HG03521 (cell line): ENCODE measurements around the gene VSTM2B.

ENCODE experiments used
- ATAC-seq: cut with Tn5 transposase; IDR thresholded peaks from one replicate; pipeline ENCODE4 v1.9.1; 2021; ENCODE audit warnings: mild to moderate bottlenecking, moderate library complexity; ENCODE audit not compliant: unreplicated experiment

VSTM2B gene

GRCh38 chr19:29495901-29496441, 29.8 kb upstream of the VSTM2B start:
- no peak for ATAC-seq

DNA sequence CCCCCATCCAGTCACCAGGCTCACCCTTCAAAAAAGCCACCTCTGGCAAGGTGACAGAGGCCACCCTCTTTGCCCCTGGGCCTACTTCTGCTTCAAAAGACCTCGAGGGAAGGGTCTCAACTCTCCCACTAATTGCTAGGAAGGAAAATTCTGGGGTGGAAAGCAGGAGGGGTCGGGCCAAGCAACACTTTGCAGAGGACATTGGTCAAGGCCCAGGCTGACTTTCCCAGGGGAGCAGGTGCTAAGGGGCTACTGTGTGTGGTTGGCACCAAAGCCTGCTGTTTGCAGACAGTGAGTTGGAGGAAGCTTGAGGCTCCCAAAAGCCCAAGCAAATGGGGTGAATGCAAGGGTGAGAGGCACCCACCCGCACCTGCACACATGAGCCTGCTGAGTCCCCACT, 28.6 kb upstream of the VSTM2B start:
- ATAC-seq, result no peak

DNA sequence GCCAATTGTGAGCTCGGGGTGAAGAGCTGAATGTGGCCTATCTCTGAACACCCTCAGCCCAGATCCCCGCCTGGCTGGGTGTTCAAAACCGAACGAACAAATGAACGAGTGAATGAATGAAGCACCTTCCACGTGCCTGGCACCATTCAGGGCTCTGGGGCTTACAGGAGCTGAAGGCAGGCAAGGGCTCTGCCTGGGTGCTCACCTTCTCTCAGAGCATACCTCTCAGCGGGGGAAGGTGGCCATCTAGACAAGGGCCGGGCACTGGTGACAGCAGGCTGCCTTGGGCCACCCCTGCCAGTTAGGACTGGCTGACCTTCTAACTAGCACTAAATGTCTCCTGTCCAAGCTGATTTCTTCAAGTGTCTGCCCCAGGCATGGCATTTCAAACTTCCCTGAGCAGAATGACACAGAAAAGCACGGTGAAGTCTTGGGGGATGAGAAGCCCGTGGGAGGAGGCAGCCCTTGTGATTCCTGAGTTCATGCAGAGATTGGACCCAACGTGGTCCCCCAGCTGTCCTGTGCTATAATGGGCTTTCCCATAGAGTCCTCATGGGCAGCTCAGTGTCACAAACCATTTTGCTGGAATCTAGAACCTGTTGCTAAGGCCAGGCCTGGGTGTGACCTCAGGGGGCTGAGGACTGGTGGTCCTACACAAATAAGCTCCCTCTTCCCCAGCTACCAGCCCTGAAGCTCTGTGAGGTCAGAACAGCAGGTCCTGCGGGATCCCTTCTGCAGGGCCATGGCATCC, 27.9 kb upstream of the VSTM2B start:
- ATAC-seq, result no peak

- no peak for ATAC-seq
Measured at GRCh38 chr19:29499261-29499920, 26.4 kb upstream of the VSTM2B start.

DNA sequence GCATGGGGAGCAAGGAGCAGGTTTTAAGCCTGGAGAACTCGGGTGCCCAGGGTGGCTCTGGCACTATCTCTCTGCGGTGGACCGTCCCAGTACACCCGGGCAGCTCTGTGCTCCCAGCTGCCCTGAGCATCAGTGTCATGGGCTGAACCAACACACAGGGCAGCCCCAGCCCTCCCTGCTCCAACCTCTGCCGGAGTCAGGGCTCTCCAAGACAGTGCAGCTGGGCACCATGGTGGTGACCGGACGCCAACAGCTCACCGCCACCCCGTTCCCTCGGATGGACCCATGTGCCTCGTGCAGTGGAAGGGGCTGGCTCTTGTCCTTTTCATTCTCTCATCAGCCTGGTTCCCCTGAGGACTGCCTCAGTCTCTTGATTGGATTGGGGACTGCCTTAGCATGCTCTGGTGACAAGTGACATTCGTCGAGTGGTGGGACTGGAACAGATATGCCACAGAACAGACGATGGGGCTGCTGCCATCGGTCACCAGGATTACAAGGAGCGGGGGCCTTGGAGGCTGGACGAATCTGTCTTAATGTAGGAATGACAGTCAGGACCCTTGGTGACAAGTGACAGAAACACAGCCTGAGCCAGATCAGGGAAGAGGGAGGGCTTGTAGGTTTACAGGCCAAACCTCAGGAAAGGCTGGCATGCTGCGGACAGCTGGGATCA, 25.7 kb upstream of the VSTM2B start:
- ATAC-seq, result no peak

GRCh38 chr19:29501816-29502580, 23.8 kb upstream of the VSTM2B start:
- ATAC-seq, result no peak

DNA sequence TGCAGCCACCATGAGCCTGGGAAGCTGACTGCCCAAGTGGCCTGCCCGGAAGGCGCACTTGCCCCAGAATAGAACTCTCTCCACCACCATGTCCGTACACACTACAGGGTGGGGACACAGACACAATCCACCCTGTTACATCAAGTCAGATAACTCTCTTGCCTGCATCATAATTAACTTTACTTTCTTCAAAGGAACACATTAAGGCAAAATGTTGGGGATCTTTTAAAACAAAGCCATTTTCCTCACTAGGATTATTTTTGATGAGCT, 23.3 kb upstream of the VSTM2B start:
- no peak for ATAC-seq

DNA sequence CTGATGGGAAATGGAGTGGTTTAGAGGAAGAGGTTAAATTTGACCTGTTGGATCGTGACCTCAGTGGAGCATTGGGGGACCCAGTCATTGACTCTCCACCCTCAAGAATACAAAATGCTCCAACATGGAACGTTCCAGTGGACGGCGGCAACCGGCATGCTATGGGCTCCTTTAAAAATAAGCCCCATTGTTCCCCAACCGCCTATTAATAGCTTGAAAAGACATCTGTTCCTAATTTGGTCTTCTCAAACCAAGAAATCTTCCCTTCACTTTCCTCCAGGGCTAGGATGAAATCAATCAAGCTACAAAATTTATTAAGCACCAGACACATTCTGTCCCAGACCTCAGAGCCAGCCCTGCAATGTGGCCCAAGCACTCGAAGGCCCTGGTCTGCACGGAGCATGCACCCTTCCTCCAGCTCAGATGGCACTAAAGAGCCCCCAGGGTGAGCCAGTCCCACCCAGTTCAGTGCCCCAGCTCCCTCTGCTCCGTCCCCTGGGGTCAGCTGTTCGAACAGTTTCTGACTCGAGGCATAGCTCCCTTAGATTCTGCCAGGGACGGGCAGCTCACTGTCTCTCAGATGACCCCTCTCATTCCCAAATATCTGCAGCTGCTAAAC, 22.5 kb upstream of the VSTM2B start:
- ATAC-seq, result no peak

DNA sequence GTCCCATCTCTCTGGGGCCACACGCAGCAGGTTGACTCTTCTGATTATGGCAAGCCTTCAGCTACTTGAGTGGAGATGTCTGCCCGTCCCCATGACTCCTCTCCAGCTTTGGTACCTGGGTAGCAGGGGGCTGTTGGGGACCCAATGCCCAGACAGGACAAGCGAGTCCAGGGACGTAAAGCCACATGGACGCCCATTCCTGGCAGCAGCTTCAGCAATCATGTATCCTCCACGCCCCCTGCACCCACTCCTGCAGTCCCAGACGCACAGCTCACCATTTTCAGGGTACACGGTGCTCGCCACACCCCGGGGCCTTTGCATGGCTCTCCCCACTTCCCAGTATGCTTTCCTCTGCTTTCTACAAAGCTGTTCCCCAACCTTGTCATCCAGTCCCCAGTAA, 22.0 kb upstream of the VSTM2B start:
- no peak for ATAC-seq

DNA sequence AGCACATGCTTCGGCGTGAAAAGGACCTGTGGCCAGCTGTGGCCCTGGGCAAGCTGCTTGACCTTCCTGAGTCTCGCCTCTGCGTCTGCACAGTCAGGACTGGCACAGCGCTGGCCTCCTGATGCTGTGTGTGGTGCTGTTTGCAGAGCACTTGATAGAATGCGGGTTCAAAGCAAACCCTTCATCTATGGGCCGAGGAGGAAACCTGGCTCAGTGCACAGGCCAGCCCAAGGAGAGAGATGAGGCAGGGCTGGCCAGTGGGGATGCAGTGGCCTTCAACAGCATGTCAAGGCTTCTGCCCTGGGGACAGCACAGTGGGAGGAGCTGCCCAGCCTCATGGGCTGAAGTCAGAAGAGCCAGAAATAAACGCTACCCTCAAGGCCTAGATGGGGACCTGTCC, 21.3 kb upstream of the VSTM2B start:
- no peak for ATAC-seq

DNA sequence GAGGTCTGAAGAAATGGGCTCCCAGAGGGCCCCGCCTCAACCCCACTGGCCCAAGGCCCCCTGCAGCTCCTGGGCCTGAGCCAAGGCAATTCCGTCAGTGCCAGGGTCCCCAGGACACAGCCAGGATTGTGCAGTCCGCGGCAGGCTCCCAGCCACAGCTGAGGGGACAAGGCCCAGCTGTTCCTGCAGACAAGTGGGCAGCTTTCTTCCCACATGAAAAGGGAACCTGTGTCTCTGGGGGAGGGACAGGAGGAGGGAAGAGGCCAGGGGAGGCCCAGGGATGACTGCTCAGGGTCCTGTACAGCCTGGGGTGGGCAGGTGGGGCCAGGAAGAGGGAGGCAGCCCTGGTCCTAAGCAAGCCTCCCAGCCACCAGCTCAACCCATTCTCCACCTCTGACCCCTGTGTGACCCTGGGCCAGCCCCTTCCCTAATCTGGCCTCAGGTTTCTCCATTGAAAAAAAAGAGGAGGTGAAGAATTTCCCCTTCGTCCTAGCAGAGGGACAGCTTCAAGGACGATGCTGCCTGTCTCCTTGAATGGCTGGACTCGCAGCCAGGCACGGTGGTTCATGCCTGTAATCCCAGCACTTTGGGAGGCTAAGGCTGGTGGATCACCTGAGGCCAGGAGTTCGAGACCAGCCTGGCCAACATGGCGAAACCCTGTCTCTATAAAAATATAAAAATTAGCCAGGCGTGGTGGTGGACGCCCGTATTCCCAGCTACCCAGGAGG, 20.5 kb upstream of the VSTM2B start:
- no peak for ATAC-seq

GRCh38 chr19:29506619-29506911, 19.2 kb upstream of the VSTM2B start:
- ATAC-seq, result no peak

GRCh38 chr19:29507081-29507860, 18.5 kb upstream of the VSTM2B start:
- ATAC-seq, result no peak

DNA sequence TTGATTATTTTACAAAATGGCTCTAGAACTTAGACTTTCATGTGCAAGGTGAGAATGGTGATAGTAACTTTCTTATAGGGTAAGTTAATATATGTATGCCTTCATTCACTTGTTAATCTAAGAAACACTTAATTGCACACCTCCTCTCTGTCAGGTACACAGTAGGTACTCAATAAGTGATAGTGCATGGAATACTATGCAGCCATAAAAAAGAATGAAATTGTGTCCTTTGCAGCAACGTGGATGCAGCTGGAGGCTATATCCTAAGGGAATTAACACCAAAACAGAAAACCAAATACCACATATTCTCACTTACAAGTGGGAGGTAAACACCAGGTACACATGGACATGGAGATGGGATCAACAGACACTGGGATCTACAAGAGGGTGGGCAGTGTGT, 17.6 kb upstream of the VSTM2B start:
- ATAC-seq, result no peak

GRCh38 chr19:29509456-29509855, 16.3 kb upstream of the VSTM2B start:
- ATAC-seq, result no peak

- no peak for ATAC-seq
Measured at GRCh38 chr19:29510701-29511265, 15.0 kb upstream of the VSTM2B start.

DNA sequence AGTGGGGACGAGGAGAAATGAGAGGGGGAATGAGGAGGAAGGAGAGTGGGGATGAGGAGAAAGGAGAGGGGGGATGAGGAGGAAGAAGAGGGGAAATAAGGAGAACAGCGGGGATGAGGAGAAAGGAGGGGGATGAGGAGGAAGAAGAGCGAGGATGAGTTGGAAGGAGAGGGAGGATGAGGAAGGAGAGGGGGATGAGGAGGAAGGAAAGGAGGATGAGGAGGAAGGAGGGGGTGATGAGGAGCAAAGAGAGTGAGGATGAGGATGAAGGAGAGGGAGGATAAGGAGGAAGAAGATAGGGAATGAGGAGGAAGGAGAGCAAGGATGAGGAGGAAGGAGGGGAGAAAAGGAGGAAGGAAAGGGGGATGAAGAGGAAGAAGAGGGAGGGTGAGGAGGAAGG, 14.0 kb upstream of the VSTM2B start:
- ATAC-seq, result no peak

- ATAC-seq, result no peak
Measured at GRCh38 chr19:29512748-29513147, 13.0 kb upstream of the VSTM2B start.

GRCh38 chr19:29514525-29515232, 11.1 kb upstream of the VSTM2B start:
- no peak for ATAC-seq
